ENCODE data around the gene SDC4. TPM values are rescaled to one million over a fixed set of nuclear protein-coding genes. Genes with fewer than 3 reads are reported as not detected.

The SDC4 gene
- polyA plus RNA-seq, 1 donor (not counting 4 experiments of a cell fraction or from before 2014, with no cell fraction given), result 114 TPM

GRCh38 chr20:45313065-45313695, 35.0 kb downstream of the SDC4 start:
- Histone ChIP-seq H3K27ac (ENCODE audit: control insufficient read depth, insufficient read depth, low read length) (no peak overlapping the region), H4K20me1 (ENCODE audit: control insufficient read depth, extremely low read depth, insufficient read depth, low read length) (no peaks in the 10 kb centered on the region), H2AFZ (ENCODE audit: control insufficient read depth, low read length) (no peak overlapping the region), H3K36me3 (ENCODE audit: control insufficient read depth in 2 of 2, extremely low read depth in 1 of 2, insufficient read depth in 2 of 2, low read length in 2 of 2) (no peaks in the 10 kb centered on the region), H3K4me2 (ENCODE audit: control insufficient read depth, extremely low read depth, insufficient read depth, low read depth, low read length) (no peak overlapping the region), H3K4me3 (ENCODE audit: control insufficient read depth in 2 of 3, extremely low read depth in 1 of 3, insufficient read depth in 2 of 3, low read depth in 1 of 3, low read length in 3 of 3) (no peak overlapping the region), H3K9me1 (ENCODE audit: control insufficient read depth, extremely low read depth, insufficient read depth, low read length) (no peaks in the 10 kb centered on the region), H3K4me1 (ENCODE audit: control insufficient read depth, extremely low read depth, insufficient read depth, low read length) (no peaks in the 10 kb centered on the region), H3K9me3 (ENCODE audit: control insufficient read depth, low read depth, low read length) (no peaks in the 10 kb centered on the region), H3K9ac (ENCODE audit: control insufficient read depth, extremely low read depth, insufficient read depth, low read length) (no peak overlapping the region), H3K79me2 (ENCODE audit: control insufficient read depth, insufficient read depth, low read length) (no peaks in the 10 kb centered on the region), H3K27me3 (ENCODE audit: control insufficient read depth, extremely low read depth, insufficient read depth, low read length) (peaks cover 15% of the 10 kb centered on the region)
- FAIRE-seq, result no peak
- no peak for TF ChIP-seq CTCF (optimal IDR thresholded peaks at IDR 0.05 in 1 of 3, IDR thresholded peaks at IDR 0.05 in 1 of 3, conservative IDR thresholded peaks at IDR 0.05 in 1 of 3; ENCODE audit: extremely low read depth in 1 of 3, insufficient read depth in 2 of 3, low read length in 3 of 3)
- TF ChIP-seq EZH2 (IDR thresholded peaks at IDR 0.05; ENCODE audit: low read length), result no peak
- dilution Hi-C loops (cut with MboI; ENCODE audit: extremely low pct_ligation_motif_present, low sequenced_read_pairs), result no loop called here
- DNase-seq (ENCODE audit: low read depth, low spot score), result no peak

DNA sequence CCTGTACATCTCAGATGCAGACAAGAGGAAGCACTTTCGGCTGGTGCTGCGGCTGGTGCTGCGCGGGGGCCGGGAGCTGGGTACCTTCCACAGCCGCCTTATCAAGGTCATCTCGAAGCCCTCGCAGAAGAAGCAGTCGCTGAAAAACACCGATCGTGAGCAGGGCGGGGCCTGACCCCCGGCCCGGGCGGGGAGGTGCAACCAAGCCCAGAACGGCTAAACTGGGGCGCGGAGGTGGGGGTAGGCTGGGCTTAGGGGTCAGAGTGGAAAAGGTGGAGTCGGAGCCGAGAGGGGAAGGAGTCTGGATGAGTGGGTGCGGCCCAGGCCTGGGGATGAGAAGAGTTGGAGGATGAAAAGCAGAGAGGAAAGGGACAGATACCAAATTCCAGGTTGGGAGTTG, 36.0 kb downstream of the SDC4 start:
- H3K27me3 ChIP-seq (ENCODE audit: control insufficient read depth, extremely low read depth, insufficient read depth, low read length), result peaks cover 15% of the 10 kb centered on the region
- TF ChIP-seq EZH2 (IDR thresholded peaks at IDR 0.05; ENCODE audit: low read length) (no peak), CTCF (optimal IDR thresholded peaks at IDR 0.05 in 1 of 3, IDR thresholded peaks at IDR 0.05 in 1 of 3, conservative IDR thresholded peaks at IDR 0.05 in 1 of 3; ENCODE audit: extremely low read depth in 1 of 3, insufficient read depth in 2 of 3, low read length in 3 of 3) (no peak)
- DNase-seq (ENCODE audit: low read depth, low spot score) (no peak), FAIRE-seq (no peak)
- no peaks in the 10 kb centered on the region for H3K4me1 ChIP-seq (ENCODE audit: control insufficient read depth, extremely low read depth, insufficient read depth, low read length)
- no peaks in the 10 kb centered on the region for H4K20me1 ChIP-seq (ENCODE audit: control insufficient read depth, extremely low read depth, insufficient read depth, low read length)
- H3K27ac ChIP-seq (ENCODE audit: control insufficient read depth, insufficient read depth, low read length), result no peak overlapping the region
- H3K4me2 ChIP-seq (ENCODE audit: control insufficient read depth, extremely low read depth, insufficient read depth, low read depth, low read length), result no peak overlapping the region
- H3K9me3 ChIP-seq (ENCODE audit: control insufficient read depth, low read depth, low read length), result no peaks in the 10 kb centered on the region
- H2AFZ ChIP-seq (ENCODE audit: control insufficient read depth, low read length), result no peak overlapping the region
- H3K9ac ChIP-seq (ENCODE audit: control insufficient read depth, extremely low read depth, insufficient read depth, low read length), result no peak overlapping the region
- H3K4me3 ChIP-seq (ENCODE audit: control insufficient read depth in 2 of 3, extremely low read depth in 1 of 3, insufficient read depth in 2 of 3, low read depth in 1 of 3, low read length in 3 of 3), result no peak overlapping the region
- no peaks in the 10 kb centered on the region for H3K36me3 ChIP-seq (ENCODE audit: control insufficient read depth in 2 of 2, extremely low read depth in 1 of 2, insufficient read depth in 2 of 2, low read length in 2 of 2)
- no peaks in the 10 kb centered on the region for H3K79me2 ChIP-seq (ENCODE audit: control insufficient read depth, insufficient read depth, low read length)
- no peaks in the 10 kb centered on the region for H3K9me1 ChIP-seq (ENCODE audit: control insufficient read depth, extremely low read depth, insufficient read depth, low read length)
- dilution Hi-C loops (cut with MboI; ENCODE audit: extremely low pct_ligation_motif_present, low sequenced_read_pairs), result no loop called here
